Inferior parietal cortex (tissue), 1 donor: ENCODE measurements around the gene CD302.
"Not testable (repeated sequence)": the region's sequence is repeated elsewhere in the genome, so short reads cannot be mapped to it uniquely, and the experiment has no call there.

Source experiments
- DNase-seq: peaks from one replicate; pipeline ENCODE4 v3.0.0-alpha.2; 2016; ENCODE audit errors: extremely low spot score

The CD302 gene

GRCh38 chr2:159797543-159798375, at the start of gene CD302:
CD302 (minus strand) TSS chr2:159798208; CDS start chr2:159798198, 10 bp downstream.
- DNase-seq, result no peak

- no peak for DNase-seq
Observed at GRCh38 chr2:159846564-159846963, 48.6 kb upstream of the CD302 start.

- DNase-seq, result no peak
Observed at GRCh38 chr2:159840616-159841015, 42.6 kb upstream of the CD302 start.

GRCh38 chr2:159832858-159833257, 34.9 kb upstream of the CD302 start:
- DNase-seq, result no peak

GRCh38 chr2:159832026-159832425, 34.0 kb upstream of the CD302 start:
- DNase-seq, result no peak

GRCh38 chr2:159829376-159829775, 31.4 kb upstream of the CD302 start:
- no peak for DNase-seq

GRCh38 chr2:159828738-159829137, 30.7 kb upstream of the CD302 start:
- DNase-seq, result no peak

- DNase-seq, result not testable (repeated sequence)
Observed at GRCh38 chr2:159822478-159822833, 24.4 kb upstream of the CD302 start.

GRCh38 chr2:159821775-159822477, 23.9 kb upstream of the CD302 start:
- not testable (repeated sequence) for DNase-seq

- DNase-seq, result no peak
Observed at GRCh38 chr2:159818940-159819339, 20.9 kb upstream of the CD302 start.

GRCh38 chr2:159817283-159817682, 19.3 kb upstream of the CD302 start:
- DNase-seq, result no peak

- DNase-seq, result no peak
Observed at GRCh38 chr2:159811232-159811631, 13.2 kb upstream of the CD302 start.

GRCh38 chr2:159808032-159808425, 10.0 kb upstream of the CD302 start:
- no peak for DNase-seq

- DNase-seq, result peak; percentile 73
Observed at GRCh38 chr2:159807183-159808031, 9.4 kb upstream of the CD302 start.

- DNase-seq, result no peak
Observed at GRCh38 chr2:159804941-159805340, 6.9 kb upstream of the CD302 start.

GRCh38 chr2:159803235-159803962, 5.4 kb upstream of the CD302 start:
- no peak for DNase-seq

- no peak for DNase-seq
Observed at GRCh38 chr2:159802673-159803072, 4.7 kb upstream of the CD302 start.

- no peak for DNase-seq
Observed at GRCh38 chr2:159799833-159800232, 1.8 kb upstream of the CD302 start.

- DNase-seq, result no peak
Observed at GRCh38 chr2:159798376-159798725, 343 bp upstream of the CD302 start.

- DNase-seq, result no peak
Observed at GRCh38 chr2:159797225-159797542, 824 bp downstream of the CD302 start.

- no peak for DNase-seq
Observed at GRCh38 chr2:159795841-159796690, 1.9 kb downstream of the CD302 start.
